GM12891 (cell line): ENCODE measurements around the gene PDP2.

Source experiments
- POLR2A ChIP-seq: IDR thresholded peaks from 2 replicates; pipeline ENCODE4 v1.6.1; 2011; ENCODE audit warnings: low read depth, low read length, control low read depth
- TAF1 ChIP-seq: IDR thresholded peaks from 2 replicates; pipeline ENCODE4 v1.6.1; 2011; ENCODE audit warnings: low read depth, low read length, control low read depth

- TF ChIP-seq POLR2A (no peak), TAF1 (no peak)
Measured at GRCh38 chr16:66906916-66907836, 26.9 kb downstream of the PDP2 start.
